ENCODE results near the gene KCNMB3. TPM values are rescaled to one million over a fixed set of nuclear protein-coding genes. Genes with fewer than 3 reads are reported as not detected.

Gene KCNMB3
- total RNA-seq, 1 experiment from 2014 or later: not detected

GRCh38 chr3:179234199-179234598 is 16.7 kb downstream of the KCNMB3 start (continued):
- no peak for TF ChIP-seq CTCF (IDR thresholded peaks at IDR 0.05 in 2 of 3, conservative IDR thresholded peaks at IDR 0.05 in 1 of 3; ENCODE audit: borderline replicate concordance in 1 of 3, insufficient read depth in 1 of 3, low read depth in 2 of 3, low read length in 2 of 3)

GRCh38 chr3:179233043-179233442 is 17.9 kb downstream of the KCNMB3 start:
- no TSS peak for BruUV-seq (replicated peaks)
- no peak overlapping the region for H3K27ac ChIP-seq (ENCODE audit: low read depth, low read length)
- DNase-seq (ENCODE audit: low read depth, low spot score) (no peak), ATAC-seq (no peak)
- intact Hi-C loops (cut with micrococcal nuclease): no loop called here
- ChIA-PET RAD21 (ENCODE audit: low non-redundant PET in 1 of 2, low total read pairs in 2 of 2, uncharacterized antibody in 2 of 2, unreplicated experiment in 2 of 2) (no interaction called here), CTCF (interaction anchor here (0.7 kb wide), 1 partner anchor 25 kb away, joined by 3 read pairs; no protein-coding TSS in a partner anchor), POLR2A (no interaction called here)
- no peaks in the 10 kb centered on the region for H4K20me1 ChIP-seq (ENCODE audit: insufficient read depth)
- no peaks in the 10 kb centered on the region for H3K79me2 ChIP-seq (ENCODE audit: insufficient read depth, low read length)
- no peaks in the 10 kb centered on the region for H3K4me1 ChIP-seq (ENCODE audit: control insufficient read depth in 1 of 2, insufficient read depth in 2 of 2, low read length in 2 of 2)
- TF ChIP-seq FOSL1 (IDR thresholded peaks at IDR 0.05; ENCODE audit: low read depth) (no peak), ATF3 (IDR thresholded peaks at IDR 0.05) (no peak), CTCF (IDR thresholded peaks at IDR 0.05 in 2 of 3, conservative IDR thresholded peaks at IDR 0.05 in 1 of 3; ENCODE audit: borderline replicate concordance in 1 of 3, insufficient read depth in 1 of 3, low read depth in 2 of 3, low read length in 2 of 3) (no peak), REST (IDR thresholded peaks at IDR 0.05; ENCODE audit: low read depth) (no peak), RAD21 (IDR thresholded peaks at IDR 0.05; ENCODE audit: low read depth) (no peak), EZH2 (IDR thresholded peaks at IDR 0.05) (no peak), YY1 (IDR thresholded peaks at IDR 0.05; ENCODE audit: extremely low read depth, insufficient replicate concordance, low read depth, low read length) (no peak), ELF1 (IDR thresholded peaks at IDR 0.05; ENCODE audit: borderline replicate concordance, low read depth) (no peak), POLR2A (IDR thresholded peaks at IDR 0.05; ENCODE audit: borderline replicate concordance, extremely low read depth, insufficient read depth, insufficient read length) (no peak), JUND (IDR thresholded peaks at IDR 0.05) (no peak), SRF (IDR thresholded peaks at IDR 0.05; ENCODE audit: low read depth) (no peak), SIN3A (IDR thresholded peaks at IDR 0.05; ENCODE audit: low read depth) (no peak), SP1 (IDR thresholded peaks at IDR 0.05; ENCODE audit: low read depth) (no peak)
- H2AFZ ChIP-seq (ENCODE audit: low read depth, low read length, poor library complexity, severe bottlenecking): no peak overlapping the region
- H3K4me3 ChIP-seq (replicated peaks in 1 of 2; ENCODE audit: low read depth in 1 of 2, low read length in 2 of 2): no peak overlapping the region
- no peak overlapping the region for H3K9ac ChIP-seq (ENCODE audit: low read length)
- no peaks in the 10 kb centered on the region for H3K9me2 ChIP-seq (ENCODE audit: insufficient read depth)
- no peak overlapping the region for H3K4me2 ChIP-seq (ENCODE audit: low read length)
- H3K27me3 ChIP-seq (ENCODE audit: insufficient read depth, low read length): no peaks in the 10 kb centered on the region
- no peaks in the 10 kb centered on the region for H3K9me3 ChIP-seq (ENCODE audit: control insufficient read depth in 1 of 2, insufficient read depth in 1 of 2, low read depth in 1 of 2, low read length in 2 of 2)
- H3K36me3 ChIP-seq (ENCODE audit: control insufficient read depth in 1 of 2, insufficient read depth in 2 of 2, low read length in 2 of 2): 0 out of 4 replicates have a peak, but pooled peaks cover 0 to 5% of the 10 kb centered on the region in 2 experiments

Data from HCT116 (cell line).